GM21737 (cell line): Measurements from ENCODE around the gene DAP.
A peak's percentile ranks its signal among the peaks of the same experiment; 100 is the strongest.
"Not testable (repeated sequence)": the region's sequence is repeated elsewhere in the genome, so short reads cannot be mapped to it uniquely, and the experiment has no call there.

Experiments
- ATAC-seq: cut with Tn5 transposase; IDR thresholded peaks from one replicate; pipeline ENCODE4 v1.9.1; 2021; ENCODE audit warnings: mild to moderate bottlenecking, moderate library complexity; ENCODE audit not compliant: unreplicated experiment

The DAP gene

DNA sequence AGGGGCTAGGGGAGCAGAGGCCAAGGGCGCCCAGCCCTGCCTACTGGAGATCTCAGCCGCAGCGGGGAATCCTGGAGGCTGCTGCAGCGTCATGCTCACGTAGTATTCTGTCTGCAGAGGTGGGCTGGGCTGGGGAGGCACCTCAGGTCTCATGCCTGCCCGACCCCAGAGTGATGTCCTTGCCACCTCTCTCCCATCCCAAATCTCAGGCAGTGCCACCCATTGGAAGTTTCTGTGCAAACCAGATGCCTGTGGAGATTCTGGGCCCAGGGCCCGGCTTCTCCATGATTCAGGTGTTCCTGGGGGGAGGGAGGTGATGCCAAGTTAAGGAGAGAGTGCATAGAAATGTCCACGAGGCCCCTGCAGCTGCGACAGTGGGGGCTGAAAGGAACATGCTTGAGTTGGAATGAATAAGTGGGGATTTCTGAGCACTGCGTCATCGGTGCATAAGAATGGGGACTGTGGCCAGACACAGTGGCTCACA is 125.1 kb downstream of the DAP start:
- ATAC-seq, result no peak

DNA sequence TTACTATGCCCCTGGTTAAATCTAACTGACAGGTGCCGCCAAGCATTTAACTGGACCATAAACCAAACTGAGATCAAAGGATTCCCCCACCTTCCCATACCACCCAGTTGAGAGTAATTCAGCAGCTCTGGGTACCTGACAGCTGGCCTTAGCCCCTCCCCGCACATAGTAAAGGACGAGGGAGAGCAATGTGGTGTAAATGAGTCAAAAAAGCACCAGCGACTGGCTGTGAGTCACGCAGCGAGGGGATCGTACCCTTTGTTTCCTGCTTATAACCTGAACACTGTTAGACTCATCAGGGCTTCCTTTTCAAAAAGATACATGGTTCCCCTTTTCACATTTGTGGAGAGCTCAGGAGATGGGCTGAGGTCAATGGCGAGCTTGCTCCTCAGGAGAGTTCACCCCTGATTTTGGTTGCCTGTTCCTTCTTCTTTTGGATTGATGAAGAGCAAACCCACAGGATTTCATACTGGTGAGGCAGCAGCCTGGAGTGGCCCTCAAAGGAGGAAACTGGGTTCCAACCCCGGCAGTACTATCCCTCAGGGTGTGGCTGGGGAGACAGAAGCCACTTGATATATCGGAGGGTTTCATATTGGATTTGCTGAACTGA is 125.7 kb downstream of the DAP start:
- ATAC-seq, result peak; percentile 66

DNA sequence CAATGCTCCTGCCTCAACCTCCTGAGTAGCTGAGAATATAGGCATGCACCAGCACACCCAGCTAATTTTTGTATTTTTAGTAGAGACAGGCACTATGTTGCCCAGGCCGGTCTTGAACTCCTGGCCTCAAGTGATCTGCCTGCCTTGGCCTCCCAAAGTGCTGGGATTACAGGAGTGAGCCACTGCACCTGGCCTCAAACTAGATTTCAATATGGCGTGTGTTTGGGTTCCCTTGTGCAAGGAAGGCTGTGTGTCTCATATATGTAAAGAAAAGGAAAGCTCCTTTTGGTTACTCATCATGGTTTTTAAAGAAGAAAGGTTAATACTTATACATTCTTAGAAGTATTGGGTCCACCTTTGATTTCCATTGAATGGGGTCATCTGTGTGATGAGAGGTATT is 126.5 kb downstream of the DAP start:
- no peak for ATAC-seq

GRCh38 chr5:10634050-10634449 is 127.0 kb downstream of the DAP start:
- ATAC-seq, result no peak

- no peak for ATAC-seq
Observed at GRCh38 chr5:10633271-10634049, 127.6 kb downstream of the DAP start.

DNA sequence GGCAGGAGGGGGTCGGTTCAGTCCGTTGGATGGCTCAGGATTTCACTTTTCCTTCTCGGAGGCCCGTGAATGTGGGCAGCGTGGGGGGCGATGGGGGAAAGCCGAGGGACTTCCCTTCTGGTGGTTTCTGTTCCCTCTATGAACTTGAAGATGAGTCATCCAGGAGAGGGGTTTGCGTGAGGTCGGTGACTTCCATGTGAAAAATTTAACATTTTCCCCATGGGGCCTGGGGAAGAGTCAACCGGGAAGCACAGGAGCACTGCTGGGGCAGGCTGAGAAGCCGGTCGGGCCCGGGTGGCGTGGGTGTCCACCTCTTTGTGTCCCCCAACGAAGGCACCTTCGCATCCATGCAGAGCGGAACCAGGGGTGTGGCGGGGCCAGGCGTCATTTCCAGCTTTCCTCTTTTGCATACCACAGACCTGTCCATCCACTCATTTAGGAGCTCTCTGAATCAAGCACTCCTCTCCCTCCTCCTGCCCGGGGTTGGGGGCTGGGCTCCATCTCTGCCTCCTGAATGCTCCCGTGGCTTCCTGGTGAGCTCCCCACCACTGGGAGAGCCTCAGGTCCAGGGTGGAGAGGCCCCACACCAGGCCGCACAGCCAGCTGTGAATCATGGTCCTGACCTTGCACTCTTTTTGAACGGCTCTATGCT is 128.8 kb downstream of the DAP start:
- peak; percentile 45 for ATAC-seq

DNA sequence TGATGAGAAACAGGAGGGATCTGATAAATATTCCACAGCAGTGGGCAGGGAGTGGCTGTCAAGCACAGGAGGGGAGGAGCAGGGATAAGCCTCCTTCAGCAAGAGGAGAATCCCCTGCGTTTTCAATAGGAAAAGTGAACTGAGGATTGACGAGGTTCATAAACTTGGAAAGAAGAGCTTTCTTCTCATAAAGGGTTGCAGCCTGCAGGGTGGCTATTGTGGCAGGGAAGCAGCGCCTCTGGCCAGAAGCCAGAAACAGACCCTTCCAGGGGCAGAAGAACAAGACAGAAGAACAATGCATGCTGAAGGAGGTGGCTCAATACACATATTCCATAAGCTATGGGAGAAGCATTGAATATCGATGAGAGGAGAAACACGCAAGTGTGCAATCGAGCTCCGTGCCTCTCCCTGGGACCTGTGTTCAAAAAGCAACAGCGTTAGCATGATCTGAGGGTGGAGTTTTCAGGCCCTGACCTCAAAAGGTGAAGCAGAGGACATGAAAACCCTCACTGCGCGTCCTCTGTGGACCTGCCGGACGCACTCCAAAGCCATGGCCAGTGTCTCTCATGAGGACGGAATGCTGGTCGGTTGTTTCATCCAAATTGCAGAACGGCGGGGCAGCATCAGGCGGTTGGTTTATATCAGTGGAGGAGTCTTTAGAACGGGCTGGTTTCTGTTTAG is 129.6 kb downstream of the DAP start:
- ATAC-seq, result peak; percentile 0

DNA sequence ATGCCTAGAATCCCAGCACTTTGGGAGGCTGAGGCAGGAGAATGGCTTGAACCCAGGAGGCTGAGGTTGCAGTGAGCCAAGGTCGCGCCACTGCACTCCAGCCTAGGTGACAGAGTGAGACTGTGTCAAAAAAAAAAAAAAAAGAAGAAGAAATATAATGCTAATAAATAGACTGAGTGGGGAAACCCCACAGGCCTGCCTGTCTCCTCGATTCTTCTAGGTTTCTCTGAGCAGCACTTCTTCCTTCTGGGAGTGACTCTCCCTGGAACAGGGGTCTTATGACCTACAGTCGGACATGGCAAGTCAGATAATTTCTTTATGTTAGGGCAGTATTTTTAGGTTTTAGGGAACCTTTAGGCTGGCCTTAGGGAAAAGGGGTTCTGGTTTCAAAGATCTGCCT is 130.3 kb downstream of the DAP start:
- not testable (repeated sequence) for ATAC-seq

DNA sequence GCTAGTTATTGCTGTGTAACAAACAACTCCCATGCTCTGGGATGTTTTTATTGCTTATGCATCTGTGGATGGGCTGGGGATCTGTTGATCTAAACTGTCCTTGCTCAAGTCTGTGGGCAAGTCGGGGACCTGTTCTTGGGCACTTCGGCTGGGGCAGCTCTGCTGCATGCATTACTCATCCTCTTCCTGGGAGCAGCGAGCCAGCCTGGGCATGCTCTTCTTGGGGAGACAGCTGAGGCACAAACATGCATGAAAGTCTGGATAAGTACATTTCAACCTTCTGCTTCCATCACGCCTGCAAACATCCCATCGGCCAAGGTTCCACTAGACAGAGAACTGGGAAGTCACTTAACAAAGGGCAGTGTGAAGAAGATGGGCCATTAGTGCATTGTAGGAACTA is 130.9 kb downstream of the DAP start:
- no peak for ATAC-seq

- no peak for ATAC-seq
Observed at GRCh38 chr5:10629682-10630081, 131.4 kb downstream of the DAP start.
